HEK293 (cell line): Measurements from ENCODE around the gene PRELID1.

Experiments used
- GLIS2 ChIP-seq: fragments of 450-650 bp; formaldehyde crosslinking; IDR thresholded peaks from 2 replicates; pipeline ENCODE4 v1.5.1; 2016; ENCODE audit warnings: missing biosample characterization, missing genetic modification characterization
- ZBTB1 ChIP-seq: fragments of 450-650 bp; formaldehyde crosslinking; IDR thresholded peaks from 2 replicates; pipeline ENCODE4 v1.5.1; 2016; ENCODE audit warnings: missing biosample characterization, missing genetic modification characterization
- ZEB2 ChIP-seq: fragments of 450-650 bp; formaldehyde crosslinking; IDR thresholded peaks from 2 replicates; pipeline ENCODE4 v1.5.1; 2016; ENCODE audit warnings: missing biosample characterization, missing genetic modification characterization
- ZNF121 ChIP-seq: fragments of 450-650 bp; formaldehyde crosslinking; IDR thresholded peaks from 2 replicates; pipeline ENCODE4 v1.5.1; 2016; ENCODE audit warnings: missing biosample characterization, missing genetic modification characterization
- ZNF146 ChIP-seq: fragments of 450-650 bp; formaldehyde crosslinking; IDR thresholded peaks from 2 replicates; pipeline ENCODE4 v1.5.1; 2016; ENCODE audit warnings: missing biosample characterization, missing genetic modification characterization
- ZNF302 ChIP-seq: fragments of 450-650 bp; formaldehyde crosslinking; IDR thresholded peaks from 2 replicates; pipeline ENCODE4 v1.5.1; 2016; ENCODE audit warnings: missing biosample characterization, missing genetic modification characterization, low read depth
- ZNF341 ChIP-seq: fragments of 450-650 bp; formaldehyde crosslinking; IDR thresholded peaks from 2 replicates; pipeline ENCODE4; 2016; ENCODE audit warnings: low read depth, missing biosample characterization, missing genetic modification characterization
- ZNF610 ChIP-seq: fragments of 450-650 bp; formaldehyde crosslinking; IDR thresholded peaks from 2 replicates; pipeline ENCODE4 v1.5.1; 2016; ENCODE audit warnings: missing biosample characterization, missing genetic modification characterization, borderline replicate concordance
- ZNF785 ChIP-seq: fragments of 450-650 bp; formaldehyde crosslinking; IDR thresholded peaks from 2 replicates; pipeline ENCODE4 v1.5.1; 2016; ENCODE audit warnings: missing biosample characterization, missing genetic modification characterization
- TF ChIP-seq, protein P1 (sequence below): fragments of 450-650 bp; formaldehyde crosslinking; IDR thresholded peaks from 2 replicates; pipeline ENCODE4 v1.5.1; 2016; ENCODE audit warnings: missing biosample characterization, missing genetic modification characterization
- TF ChIP-seq, protein P2 (sequence below): fragments of 450-650 bp; formaldehyde crosslinking; optimal IDR thresholded peaks from 2 replicates; pipeline ENCODE3; 2016; ENCODE audit warnings: missing biosample characterization, mild to moderate bottlenecking, missing genetic modification characterization
- TF ChIP-seq, protein P3 (sequence below): fragments of 450-650 bp; formaldehyde crosslinking; conservative IDR thresholded peaks from 2 replicates; pipeline ENCODE4 v1.5.1; 2016; ENCODE audit warnings: low read depth, missing biosample characterization, missing genetic modification characterization
- TF ChIP-seq, protein P4 (sequence below): fragments of 450-650 bp; formaldehyde crosslinking; IDR thresholded peaks from 2 replicates; pipeline ENCODE4 v1.5.1; 2016; ENCODE audit warnings: missing biosample characterization, missing genetic modification characterization

DNA sequence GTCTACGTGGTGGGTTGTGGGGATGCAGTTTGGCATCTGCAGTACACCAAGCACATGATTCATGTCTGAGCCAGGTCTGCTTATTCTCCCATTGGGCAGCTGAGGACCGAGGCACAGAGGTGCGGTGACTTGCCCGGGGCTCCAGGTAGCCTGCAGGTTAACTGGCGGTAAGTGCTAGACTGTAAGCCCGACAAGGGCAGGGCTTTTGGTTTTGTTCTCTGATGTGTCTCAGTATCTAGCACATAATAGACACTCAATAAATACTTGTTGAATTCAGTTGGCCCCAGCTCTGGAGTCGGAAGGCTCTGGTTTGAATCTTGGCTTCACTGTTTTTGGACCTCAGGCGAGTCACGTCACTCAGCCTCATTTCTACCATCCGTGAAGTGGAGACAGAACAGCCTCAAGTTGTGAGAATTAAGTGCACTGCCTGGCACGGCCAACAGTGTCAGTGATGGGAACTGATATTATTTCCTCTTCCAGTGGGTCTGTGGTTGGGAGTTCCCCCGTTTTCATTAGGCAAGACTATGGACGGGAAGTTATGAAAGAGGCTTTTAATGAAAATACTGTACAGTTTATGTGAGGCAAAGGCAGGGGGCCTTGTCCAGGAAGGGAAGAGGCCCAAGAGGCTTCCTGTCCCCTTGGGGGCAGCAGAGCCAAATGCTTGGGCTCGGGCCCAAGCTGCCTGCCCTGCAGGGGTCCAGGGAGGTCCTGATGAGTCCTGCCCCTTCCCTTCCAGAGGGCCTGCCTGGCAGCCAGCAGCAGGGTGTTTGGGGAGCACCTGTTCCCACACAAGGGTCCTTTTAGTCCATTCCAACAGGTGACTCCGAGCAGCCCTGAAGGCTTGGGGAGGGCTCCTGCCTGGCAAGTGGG, 3.3 kb downstream of the PRELID1 start:
- TF ChIP-seq, protein P1, sequence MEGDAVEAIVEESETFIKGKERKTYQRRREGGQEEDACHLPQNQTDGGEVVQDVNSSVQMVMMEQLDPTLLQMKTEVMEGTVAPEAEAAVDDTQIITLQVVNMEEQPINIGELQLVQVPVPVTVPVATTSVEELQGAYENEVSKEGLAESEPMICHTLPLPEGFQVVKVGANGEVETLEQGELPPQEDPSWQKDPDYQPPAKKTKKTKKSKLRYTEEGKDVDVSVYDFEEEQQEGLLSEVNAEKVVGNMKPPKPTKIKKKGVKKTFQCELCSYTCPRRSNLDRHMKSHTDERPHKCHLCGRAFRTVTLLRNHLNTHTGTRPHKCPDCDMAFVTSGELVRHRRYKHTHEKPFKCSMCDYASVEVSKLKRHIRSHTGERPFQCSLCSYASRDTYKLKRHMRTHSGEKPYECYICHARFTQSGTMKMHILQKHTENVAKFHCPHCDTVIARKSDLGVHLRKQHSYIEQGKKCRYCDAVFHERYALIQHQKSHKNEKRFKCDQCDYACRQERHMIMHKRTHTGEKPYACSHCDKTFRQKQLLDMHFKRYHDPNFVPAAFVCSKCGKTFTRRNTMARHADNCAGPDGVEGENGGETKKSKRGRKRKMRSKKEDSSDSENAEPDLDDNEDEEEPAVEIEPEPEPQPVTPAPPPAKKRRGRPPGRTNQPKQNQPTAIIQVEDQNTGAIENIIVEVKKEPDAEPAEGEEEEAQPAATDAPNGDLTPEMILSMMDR (tag by site-specific recombination): peak; percentile 48; the same call in 1 of the 2 replicates
- TF ChIP-seq ZNF785 (tag by site-specific recombination) (no peak), ZBTB1 (tag by site-specific recombination) (no peak), GLIS2 (tag by site-specific recombination) (no peak), ZNF341 (0 out of 2 replicates have a peak, but pooled peaks have one; percentile 20), ZNF302 (tag by site-specific recombination) (no peak), ZNF146 (tag by site-specific recombination) (no peak), ZEB2 (tag by site-specific recombination) (no peak), ZNF610 (tag by site-specific recombination) (no peak), ZNF121 (tag by site-specific recombination) (no peak)
- TF ChIP-seq, protein P2, sequence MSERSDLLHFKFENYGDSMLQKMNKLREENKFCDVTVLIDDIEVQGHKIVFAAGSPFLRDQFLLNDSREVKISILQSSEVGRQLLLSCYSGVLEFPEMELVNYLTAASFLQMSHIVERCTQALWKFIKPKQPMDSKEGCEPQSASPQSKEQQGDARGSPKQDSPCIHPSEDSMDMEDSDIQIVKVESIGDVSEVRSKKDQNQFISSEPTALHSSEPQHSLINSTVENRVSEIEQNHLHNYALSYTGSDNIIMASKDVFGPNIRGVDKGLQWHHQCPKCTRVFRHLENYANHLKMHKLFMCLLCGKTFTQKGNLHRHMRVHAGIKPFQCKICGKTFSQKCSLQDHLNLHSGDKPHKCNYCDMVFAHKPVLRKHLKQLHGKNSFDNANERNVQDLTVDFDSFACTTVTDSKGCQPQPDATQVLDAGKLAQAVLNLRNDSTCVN (tag by site-specific recombination): no peak
- TF ChIP-seq, protein P3, sequence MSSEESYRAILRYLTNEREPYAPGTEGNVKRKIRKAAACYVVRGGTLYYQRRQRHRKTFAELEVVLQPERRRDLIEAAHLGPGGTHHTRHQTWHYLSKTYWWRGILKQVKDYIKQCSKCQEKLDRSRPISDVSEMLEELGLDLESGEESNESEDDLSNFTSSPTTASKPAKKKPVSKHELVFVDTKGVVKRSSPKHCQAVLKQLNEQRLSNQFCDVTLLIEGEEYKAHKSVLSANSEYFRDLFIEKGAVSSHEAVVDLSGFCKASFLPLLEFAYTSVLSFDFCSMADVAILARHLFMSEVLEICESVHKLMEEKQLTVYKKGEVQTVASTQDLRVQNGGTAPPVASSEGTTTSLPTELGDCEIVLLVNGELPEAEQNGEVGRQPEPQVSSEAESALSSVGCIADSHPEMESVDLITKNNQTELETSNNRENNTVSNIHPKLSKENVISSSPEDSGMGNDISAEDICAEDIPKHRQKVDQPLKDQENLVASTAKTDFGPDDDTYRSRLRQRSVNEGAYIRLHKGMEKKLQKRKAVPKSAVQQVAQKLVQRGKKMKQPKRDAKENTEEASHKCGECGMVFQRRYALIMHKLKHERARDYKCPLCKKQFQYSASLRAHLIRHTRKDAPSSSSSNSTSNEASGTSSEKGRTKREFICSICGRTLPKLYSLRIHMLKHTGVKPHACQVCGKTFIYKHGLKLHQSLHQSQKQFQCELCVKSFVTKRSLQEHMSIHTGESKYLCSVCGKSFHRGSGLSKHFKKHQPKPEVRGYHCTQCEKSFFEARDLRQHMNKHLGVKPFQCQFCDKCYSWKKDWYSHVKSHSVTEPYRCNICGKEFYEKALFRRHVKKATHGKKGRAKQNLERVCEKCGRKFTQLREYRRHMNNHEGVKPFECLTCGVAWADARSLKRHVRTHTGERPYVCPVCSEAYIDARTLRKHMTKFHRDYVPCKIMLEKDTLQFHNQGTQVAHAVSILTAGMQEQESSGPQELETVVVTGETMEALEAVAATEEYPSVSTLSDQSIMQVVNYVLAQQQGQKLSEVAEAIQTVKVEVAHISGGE (tag by site-specific recombination): no peak
- TF ChIP-seq, protein P4, sequence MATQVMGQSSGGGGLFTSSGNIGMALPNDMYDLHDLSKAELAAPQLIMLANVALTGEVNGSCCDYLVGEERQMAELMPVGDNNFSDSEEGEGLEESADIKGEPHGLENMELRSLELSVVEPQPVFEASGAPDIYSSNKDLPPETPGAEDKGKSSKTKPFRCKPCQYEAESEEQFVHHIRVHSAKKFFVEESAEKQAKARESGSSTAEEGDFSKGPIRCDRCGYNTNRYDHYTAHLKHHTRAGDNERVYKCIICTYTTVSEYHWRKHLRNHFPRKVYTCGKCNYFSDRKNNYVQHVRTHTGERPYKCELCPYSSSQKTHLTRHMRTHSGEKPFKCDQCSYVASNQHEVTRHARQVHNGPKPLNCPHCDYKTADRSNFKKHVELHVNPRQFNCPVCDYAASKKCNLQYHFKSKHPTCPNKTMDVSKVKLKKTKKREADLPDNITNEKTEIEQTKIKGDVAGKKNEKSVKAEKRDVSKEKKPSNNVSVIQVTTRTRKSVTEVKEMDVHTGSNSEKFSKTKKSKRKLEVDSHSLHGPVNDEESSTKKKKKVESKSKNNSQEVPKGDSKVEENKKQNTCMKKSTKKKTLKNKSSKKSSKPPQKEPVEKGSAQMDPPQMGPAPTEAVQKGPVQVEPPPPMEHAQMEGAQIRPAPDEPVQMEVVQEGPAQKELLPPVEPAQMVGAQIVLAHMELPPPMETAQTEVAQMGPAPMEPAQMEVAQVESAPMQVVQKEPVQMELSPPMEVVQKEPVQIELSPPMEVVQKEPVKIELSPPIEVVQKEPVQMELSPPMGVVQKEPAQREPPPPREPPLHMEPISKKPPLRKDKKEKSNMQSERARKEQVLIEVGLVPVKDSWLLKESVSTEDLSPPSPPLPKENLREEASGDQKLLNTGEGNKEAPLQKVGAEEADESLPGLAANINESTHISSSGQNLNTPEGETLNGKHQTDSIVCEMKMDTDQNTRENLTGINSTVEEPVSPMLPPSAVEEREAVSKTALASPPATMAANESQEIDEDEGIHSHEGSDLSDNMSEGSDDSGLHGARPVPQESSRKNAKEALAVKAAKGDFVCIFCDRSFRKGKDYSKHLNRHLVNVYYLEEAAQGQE (tag by site-specific recombination): no peak
